Measurements from ENCODE around the gene S100A3. TPM values are rescaled to one million over a fixed set of nuclear protein-coding genes. Genes with fewer than 3 reads are reported as not detected.
A peak's percentile ranks its signal among the peaks of the same experiment; 100 is the strongest.

The S100A3 gene
- total and polyA plus RNA-seq, 2 of the 13 experiments (the other 11 are each of a cell fraction or from before 2014, with no cell fraction given), result 2.5 to 4.5 TPM

DNA sequence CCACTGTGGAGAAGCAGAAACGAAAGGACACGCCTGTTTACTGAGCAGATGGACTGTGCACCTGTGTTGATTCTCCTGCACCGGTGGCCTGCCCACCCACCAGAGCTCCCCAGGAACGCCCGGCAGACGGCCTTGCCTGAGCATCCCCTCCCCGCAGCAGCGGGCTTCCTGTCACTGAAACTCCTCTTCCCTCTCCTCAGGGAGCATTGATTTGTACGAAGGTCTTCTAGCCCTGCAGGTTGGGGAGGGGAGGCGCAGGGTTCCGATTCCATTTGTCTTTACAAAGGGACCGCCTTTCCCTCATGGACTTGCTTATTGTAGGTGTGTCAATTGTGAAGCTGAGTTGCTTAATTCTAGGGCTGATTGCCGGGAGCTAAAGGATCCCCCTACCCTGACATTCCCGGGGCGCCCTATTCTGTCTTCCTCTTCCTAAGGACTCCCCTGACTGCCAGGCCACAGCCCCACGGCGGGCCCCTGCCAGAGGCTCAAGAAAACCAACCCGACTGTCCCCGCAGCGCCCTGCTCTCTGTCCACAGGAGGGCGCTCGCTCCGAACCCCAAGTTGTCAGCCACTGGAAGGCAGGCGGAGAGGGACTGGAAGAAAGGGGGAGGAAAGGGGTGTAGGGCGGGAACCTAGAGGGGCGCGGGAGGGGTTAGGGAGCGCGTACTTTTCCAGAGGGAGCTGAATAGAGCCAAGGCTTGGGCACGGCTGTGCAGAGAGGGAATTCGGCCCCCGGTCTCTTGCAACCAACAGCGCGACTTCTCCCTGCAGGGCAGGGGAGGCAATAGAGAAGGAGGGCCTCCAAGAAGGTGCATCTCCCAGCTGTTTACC, 16.1 kb downstream of the S100A3 start (continued):
- TF ChIP-seq, protein P1, sequence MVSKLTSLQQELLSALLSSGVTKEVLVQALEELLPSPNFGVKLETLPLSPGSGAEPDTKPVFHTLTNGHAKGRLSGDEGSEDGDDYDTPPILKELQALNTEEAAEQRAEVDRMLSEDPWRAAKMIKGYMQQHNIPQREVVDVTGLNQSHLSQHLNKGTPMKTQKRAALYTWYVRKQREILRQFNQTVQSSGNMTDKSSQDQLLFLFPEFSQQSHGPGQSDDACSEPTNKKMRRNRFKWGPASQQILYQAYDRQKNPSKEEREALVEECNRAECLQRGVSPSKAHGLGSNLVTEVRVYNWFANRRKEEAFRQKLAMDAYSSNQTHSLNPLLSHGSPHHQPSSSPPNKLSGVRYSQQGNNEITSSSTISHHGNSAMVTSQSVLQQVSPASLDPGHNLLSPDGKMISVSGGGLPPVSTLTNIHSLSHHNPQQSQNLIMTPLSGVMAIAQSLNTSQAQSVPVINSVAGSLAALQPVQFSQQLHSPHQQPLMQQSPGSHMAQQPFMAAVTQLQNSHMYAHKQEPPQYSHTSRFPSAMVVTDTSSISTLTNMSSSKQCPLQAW (CRISPR knock-in tag; IDR thresholded peaks at IDR 0.05), result peak; percentile 70; the same call in 1 of the 2 replicates
- TF ChIP-seq CHD4 (IDR thresholded peaks at IDR 0.05; ENCODE audit: borderline replicate concordance, low read length) (no peak), REL (CRISPR knock-in tag; conservative IDR thresholded peaks at IDR 0.05) (no peak), ZNF274 (CRISPR knock-in tag; IDR thresholded peaks at IDR 0.05) (no peak), YEATS4 (CRISPR knock-in tag; IDR thresholded peaks at IDR 0.05; ENCODE audit: borderline replicate concordance) (peak; percentile 31; the same call in 1 of the 2 replicates), SOX13 (IDR thresholded peaks at IDR 0.05) (no peak), SOX13 (CRISPR knock-in tag; conservative IDR thresholded peaks at IDR 0.05 in 1 of 2, IDR thresholded peaks at IDR 0.05 in 1 of 2) (peak in 1 of 2 experiments; percentile 47; a peak in 1 of 4 replicates), SP4 (CRISPR knock-in tag; IDR thresholded peaks at IDR 0.05) (no peak), KDM2A (CRISPR knock-in tag; IDR thresholded peaks at IDR 0.05; ENCODE audit: borderline replicate concordance, low read depth) (peak; percentile 74), MEIS1 (CRISPR knock-in tag; IDR thresholded peaks at IDR 0.05; ENCODE audit: borderline replicate concordance) (no peak; the same call in 1 of the 2 replicates), SPEN (CRISPR knock-in tag; IDR thresholded peaks at IDR 0.05; ENCODE audit: low read depth) (peak; percentile 36), ETV5 (CRISPR knock-in tag; IDR thresholded peaks at IDR 0.05; ENCODE audit: borderline replicate concordance) (peak; percentile 64; the same call in 1 of the 2 replicates), STAG1 (CRISPR knock-in tag; IDR thresholded peaks at IDR 0.05) (peak; percentile 64), ZBTB3 (CRISPR knock-in tag; IDR thresholded peaks at IDR 0.05; ENCODE audit: borderline replicate concordance, low read depth) (no peak), GATAD2A (CRISPR knock-in tag; IDR thresholded peaks at IDR 0.05) (peak; percentile 69), TGIF2 (CRISPR knock-in tag; IDR thresholded peaks at IDR 0.05) (peak; percentile 37; the same call in 1 of the 2 replicates)
- TF ChIP-seq, protein P2, sequence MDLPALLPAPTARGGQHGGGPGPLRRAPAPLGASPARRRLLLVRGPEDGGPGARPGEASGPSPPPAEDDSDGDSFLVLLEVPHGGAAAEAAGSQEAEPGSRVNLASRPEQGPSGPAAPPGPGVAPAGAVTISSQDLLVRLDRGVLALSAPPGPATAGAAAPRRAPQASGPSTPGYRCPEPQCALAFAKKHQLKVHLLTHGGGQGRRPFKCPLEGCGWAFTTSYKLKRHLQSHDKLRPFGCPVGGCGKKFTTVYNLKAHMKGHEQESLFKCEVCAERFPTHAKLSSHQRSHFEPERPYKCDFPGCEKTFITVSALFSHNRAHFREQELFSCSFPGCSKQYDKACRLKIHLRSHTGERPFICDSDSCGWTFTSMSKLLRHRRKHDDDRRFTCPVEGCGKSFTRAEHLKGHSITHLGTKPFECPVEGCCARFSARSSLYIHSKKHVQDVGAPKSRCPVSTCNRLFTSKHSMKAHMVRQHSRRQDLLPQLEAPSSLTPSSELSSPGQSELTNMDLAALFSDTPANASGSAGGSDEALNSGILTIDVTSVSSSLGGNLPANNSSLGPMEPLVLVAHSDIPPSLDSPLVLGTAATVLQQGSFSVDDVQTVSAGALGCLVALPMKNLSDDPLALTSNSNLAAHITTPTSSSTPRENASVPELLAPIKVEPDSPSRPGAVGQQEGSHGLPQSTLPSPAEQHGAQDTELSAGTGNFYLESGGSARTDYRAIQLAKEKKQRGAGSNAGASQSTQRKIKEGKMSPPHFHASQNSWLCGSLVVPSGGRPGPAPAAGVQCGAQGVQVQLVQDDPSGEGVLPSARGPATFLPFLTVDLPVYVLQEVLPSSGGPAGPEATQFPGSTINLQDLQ (CRISPR knock-in tag; IDR thresholded peaks at IDR 0.05), result no peak
- TF ChIP-seq, protein P3, sequence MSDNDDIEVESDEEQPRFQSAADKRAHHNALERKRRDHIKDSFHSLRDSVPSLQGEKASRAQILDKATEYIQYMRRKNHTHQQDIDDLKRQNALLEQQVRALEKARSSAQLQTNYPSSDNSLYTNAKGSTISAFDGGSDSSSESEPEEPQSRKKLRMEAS (IDR thresholded peaks at IDR 0.05), result peak; percentile 28; the same call in 1 of the 2 replicates
- TF ChIP-seq, protein P4, sequence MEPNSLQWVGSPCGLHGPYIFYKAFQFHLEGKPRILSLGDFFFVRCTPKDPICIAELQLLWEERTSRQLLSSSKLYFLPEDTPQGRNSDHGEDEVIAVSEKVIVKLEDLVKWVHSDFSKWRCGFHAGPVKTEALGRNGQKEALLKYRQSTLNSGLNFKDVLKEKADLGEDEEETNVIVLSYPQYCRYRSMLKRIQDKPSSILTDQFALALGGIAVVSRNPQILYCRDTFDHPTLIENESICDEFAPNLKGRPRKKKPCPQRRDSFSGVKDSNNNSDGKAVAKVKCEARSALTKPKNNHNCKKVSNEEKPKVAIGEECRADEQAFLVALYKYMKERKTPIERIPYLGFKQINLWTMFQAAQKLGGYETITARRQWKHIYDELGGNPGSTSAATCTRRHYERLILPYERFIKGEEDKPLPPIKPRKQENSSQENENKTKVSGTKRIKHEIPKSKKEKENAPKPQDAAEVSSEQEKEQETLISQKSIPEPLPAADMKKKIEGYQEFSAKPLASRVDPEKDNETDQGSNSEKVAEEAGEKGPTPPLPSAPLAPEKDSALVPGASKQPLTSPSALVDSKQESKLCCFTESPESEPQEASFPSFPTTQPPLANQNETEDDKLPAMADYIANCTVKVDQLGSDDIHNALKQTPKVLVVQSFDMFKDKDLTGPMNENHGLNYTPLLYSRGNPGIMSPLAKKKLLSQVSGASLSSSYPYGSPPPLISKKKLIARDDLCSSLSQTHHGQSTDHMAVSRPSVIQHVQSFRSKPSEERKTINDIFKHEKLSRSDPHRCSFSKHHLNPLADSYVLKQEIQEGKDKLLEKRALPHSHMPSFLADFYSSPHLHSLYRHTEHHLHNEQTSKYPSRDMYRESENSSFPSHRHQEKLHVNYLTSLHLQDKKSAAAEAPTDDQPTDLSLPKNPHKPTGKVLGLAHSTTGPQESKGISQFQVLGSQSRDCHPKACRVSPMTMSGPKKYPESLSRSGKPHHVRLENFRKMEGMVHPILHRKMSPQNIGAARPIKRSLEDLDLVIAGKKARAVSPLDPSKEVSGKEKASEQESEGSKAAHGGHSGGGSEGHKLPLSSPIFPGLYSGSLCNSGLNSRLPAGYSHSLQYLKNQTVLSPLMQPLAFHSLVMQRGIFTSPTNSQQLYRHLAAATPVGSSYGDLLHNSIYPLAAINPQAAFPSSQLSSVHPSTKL (CRISPR knock-in tag; IDR thresholded peaks at IDR 0.05), result peak; percentile 34; the same call in 1 of the 2 replicates
- TF ChIP-seq, protein P5, sequence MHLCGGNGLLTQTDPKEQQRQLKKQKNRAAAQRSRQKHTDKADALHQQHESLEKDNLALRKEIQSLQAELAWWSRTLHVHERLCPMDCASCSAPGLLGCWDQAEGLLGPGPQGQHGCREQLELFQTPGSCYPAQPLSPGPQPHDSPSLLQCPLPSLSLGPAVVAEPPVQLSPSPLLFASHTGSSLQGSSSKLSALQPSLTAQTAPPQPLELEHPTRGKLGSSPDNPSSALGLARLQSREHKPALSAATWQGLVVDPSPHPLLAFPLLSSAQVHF (CRISPR knock-in tag; IDR thresholded peaks at IDR 0.05), result 0 out of 2 replicates have a peak, but pooled peaks have one; percentile 17

Measured in HepG2 (cell line).